Activated CD4-positive, CD25-positive, alpha-beta regulatory T cell treated with anti-CD3 and anti-CD28 coated beads, Interleukin-2, amount 50 U/mL, for 16 hours (primary cell): Measurements from ENCODE around the gene SRCIN1.

Source experiments
- DNase-seq: peaks from one replicate; pipeline ENCODE4 v3.0.0-alpha.2; 2020; ENCODE audit warnings: low read depth, low spot score

SRCIN1 gene

DNA sequence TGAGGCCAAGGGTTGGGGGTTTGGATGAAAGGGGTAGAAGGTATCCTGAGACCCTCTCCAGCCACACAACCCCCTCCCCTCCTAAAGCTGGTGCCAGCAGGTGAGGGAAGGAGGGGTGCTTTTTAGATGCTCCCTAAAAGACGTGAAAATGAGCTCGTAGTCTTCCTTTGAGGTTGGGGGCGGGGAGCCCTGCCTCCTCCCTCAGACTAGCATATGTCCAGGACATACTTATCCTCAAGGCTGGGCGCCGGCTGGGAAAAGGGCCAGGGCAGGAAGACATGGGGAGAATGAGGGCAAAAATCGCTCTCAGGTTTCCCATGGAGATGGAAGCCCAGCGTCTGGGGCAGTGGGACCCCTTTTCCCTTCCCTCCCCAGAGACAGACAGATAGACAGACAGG is 26.7 kb downstream of the SRCIN1 start:
- DNase-seq = no peak

DNA sequence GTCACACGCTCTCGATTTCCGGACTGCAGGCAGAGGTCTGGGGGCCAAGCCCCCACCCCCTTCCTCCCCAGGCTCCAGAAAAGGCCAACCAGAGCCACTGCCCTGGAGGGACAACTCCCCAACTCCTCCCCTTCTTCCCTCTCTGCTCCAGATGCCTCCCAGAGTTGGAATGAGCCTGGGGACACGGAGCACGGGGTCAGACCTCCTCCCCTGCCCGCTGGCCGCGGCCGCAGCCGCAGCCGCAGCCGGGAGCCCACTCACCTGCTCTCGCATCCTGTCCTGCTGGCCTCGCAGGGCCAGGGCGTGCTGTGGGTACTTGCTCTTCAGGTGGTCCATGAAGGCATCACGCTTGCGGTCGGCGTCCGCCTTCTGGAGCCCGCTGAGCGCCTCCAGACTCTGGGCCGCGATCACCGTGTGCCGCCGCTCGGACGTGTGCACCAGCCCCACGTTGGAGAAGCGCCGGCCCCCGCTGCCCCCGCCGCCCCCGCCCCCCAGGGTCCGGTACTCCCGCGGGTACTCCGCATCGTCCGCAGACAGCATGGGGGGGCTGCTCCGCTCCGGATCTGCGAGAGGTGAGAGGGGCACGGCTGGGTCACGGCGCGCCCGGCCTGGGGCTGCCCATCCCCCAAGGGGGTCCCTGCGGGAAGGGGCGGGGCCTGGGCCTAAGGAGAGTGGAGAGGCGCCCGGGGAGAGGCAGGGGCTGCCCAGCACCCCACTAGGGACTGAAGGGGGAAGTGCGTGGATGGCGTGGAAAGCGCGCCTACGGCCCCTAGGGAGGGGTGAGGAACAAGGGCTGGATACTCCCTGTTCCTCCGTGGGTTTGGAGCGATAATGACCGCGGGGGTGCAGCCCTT is 27.3 kb downstream of the SRCIN1 start:
- DNase-seq = no peak

DNA sequence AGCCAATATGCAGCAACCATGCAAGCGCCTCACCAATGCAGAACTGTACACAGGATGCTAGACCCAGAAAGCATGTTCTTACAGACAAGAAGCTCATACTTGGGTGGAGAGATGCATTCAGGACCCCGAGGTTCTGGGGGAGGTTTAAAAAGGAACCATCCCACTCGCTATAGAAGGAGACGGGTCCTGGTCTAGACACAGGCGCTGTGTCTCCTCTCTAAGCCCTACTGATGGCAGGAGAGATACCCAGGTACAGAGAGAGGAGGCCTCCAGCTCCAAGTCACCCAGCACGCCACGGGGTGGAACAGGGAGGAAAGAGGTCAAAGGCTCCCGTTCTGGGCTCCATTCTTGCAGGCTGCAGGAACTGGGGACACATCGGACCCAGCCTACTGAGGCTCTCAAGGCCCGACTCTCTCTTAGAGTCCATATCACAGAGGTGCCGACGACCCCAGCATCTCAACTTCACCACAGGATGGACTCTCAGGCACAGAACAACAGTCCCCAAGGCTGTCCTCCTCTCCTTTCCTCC is 28.0 kb downstream of the SRCIN1 start:
- no peak for DNase-seq

GRCh38 chr17:38577244-38577643 is 28.5 kb downstream of the SRCIN1 start:
- DNase-seq = no peak

DNA sequence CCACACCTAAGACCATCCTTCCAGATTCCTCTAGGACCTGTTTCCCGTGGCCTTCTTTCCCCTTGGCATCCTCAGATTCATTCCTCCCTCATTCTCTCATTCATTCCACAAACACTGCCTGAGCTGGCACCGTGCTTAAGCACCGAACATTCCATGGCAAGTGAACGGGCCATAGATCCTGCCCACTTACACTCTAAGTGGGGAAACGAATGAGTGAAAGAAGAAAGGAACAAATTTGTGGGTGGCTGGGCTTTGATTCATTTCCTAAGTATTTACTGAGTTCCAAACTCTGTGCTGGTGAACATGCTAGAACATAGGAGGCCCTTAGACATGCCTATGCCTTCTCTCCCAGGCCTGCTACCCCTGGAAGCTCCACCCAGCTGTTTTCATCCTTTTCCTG is 30.0 kb downstream of the SRCIN1 start:
- DNase-seq = no peak

GRCh38 chr17:38574712-38575111 is 31.0 kb downstream of the SRCIN1 start:
- DNase-seq = no peak

- DNase-seq = no peak
Measured at GRCh38 chr17:38572669-38573365, 32.9 kb downstream of the SRCIN1 start.

DNA sequence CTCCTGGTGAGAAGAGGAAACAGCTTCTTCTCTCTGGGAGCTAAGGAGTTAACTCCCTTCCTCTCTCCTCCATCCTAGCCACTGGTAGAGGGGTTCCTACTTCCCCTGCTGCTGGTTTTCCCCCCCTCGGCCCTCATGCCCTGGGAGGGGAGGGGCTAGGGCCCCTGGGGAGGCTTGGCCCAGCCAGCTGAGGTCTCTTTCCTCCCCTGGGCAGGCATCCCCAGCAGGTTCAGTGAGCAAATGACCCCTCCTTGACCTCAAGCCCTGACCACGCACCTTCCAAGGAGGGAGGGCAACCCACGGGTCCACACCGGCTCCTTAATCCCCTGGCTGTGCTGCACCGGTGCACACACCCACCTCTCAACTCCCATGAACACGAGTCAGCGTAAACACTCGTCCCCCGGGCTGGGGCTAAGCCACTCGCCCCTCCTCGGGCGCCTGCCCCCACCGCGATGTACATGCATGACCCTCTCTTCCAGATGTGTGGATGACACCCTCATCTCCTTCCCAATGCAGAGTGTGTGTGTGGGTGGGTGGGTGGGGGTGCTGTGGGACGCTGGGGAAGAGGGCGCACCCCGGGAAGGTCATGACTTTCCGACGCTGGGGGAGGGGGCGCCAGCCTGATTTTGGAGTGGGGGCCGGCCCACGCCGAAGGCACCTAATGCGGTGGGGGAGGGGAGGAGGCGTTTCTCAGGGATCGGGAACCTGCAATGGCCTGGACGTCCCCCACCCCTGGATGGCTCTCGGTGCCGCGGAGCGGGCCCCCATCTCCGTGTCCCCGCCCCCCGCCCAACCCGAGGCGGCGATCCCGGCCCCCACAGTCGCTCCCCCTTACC is 33.7 kb downstream of the SRCIN1 start:
- DNase-seq = no peak

- no peak for DNase-seq
Measured at GRCh38 chr17:38569701-38570512, 35.8 kb downstream of the SRCIN1 start.

GRCh38 chr17:38568845-38569510 is 36.8 kb downstream of the SRCIN1 start:
- no peak for DNase-seq

- DNase-seq = no peak
Measured at GRCh38 chr17:38568274-38568673, 37.5 kb downstream of the SRCIN1 start.

DNA sequence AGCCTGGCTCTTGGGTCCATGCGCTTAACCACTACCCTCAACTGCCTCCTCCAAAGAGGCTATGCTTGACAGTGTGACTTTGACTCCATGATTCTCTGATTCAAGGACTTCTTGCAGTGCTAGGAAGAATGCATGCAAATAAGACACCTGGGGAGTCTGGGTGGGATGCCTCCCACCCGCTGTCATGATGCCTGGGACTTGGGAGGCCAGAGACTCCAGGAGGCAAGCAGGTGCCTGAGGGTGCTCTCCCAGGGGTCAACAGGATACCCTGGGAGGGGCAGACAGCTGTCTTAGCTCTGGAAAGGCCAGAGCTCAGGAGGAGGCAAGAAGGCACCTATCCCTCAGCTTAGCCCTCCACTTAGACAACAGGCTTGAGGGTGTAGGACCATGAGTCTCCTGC is 38.4 kb downstream of the SRCIN1 start:
- DNase-seq = no peak

- DNase-seq = no peak
Measured at GRCh38 chr17:38566666-38567031, 39.1 kb downstream of the SRCIN1 start.

DNA sequence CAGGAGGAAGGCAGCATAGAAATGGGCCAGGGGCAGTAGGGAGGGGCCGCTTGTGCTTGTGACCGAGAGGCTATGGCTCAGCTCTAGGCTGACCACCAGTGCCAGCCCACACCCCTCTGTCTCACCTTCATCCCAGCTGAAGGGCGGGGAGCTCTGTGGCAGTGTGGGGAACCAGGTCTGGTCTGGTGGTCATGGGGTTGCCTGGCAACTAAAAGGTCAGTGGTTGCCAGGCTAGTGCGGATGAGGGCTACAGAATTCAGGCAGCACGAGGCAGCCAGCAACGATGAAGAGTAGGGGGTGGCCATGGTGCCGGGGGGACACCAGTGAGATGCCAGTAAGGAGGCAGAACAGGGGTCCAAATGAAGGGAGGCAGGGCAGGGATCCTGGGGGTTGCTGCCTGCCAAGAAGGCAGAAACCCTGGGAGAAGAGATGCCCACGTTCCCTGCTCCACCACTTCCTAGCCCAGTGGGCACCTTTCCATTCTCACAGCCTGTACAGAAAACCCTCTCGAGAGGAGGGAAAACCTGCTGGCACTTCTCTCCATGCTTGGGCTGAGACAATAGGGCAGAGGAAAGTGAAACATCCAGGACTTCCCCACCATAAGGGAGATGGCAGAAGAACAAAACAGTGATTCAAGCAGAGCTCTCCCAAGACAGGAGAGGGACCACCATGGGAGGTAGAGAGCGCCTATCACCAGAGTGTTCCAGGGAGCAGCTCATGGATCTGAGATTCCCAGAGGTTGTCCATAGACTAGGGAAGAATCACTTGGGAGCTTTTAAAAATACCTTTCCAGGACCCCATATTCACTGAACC is 39.7 kb downstream of the SRCIN1 start:
- DNase-seq = no peak

DNA sequence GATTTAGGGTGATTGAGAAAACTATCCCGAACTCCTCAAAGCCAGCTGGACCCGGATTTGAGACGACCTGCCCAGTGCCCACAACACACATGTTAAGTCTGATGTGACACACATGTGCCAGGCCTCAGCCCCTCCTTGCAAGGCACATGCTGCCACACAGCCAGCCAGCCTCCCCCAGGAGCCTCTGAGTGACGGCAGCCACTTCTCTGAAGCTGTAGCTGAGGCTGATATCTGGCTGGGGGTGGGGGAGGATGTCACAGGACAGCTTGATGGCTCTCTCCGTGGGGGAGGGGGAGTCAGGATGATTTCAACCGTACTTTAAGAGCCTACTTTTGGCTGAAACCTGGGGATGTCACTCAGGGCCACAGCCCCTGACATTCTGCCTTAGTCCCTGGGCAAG is 40.9 kb downstream of the SRCIN1 start:
- DNase-seq = no peak

DNA sequence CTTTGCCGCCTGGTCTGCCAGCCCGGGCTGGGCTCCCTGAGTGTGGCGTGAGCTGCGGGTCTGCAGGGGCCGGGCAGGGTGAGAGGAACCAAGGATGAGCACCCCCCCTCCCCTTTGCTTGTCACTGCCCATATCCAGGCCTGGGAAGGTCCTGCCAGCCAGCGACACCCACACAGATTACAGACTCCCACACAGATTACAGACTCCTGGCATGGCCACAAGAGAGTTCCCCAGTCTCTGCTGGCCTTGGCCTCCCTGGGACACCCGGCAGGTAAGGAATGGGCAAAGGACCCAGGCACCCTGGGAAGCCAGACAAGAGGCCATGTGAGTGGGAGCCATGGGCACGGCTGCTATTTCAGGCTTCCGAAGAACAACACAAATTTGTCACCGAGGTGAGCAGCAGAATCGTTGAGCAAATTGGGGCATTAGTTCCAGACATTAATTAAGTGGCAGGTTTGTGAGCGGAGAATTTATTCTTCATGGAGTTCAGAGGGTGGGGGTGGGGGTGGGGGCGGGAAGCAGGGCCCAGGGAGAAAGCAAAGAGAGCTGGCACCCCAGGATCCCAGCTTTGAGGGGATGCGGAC is 41.4 kb downstream of the SRCIN1 start:
- no peak for DNase-seq

DNA sequence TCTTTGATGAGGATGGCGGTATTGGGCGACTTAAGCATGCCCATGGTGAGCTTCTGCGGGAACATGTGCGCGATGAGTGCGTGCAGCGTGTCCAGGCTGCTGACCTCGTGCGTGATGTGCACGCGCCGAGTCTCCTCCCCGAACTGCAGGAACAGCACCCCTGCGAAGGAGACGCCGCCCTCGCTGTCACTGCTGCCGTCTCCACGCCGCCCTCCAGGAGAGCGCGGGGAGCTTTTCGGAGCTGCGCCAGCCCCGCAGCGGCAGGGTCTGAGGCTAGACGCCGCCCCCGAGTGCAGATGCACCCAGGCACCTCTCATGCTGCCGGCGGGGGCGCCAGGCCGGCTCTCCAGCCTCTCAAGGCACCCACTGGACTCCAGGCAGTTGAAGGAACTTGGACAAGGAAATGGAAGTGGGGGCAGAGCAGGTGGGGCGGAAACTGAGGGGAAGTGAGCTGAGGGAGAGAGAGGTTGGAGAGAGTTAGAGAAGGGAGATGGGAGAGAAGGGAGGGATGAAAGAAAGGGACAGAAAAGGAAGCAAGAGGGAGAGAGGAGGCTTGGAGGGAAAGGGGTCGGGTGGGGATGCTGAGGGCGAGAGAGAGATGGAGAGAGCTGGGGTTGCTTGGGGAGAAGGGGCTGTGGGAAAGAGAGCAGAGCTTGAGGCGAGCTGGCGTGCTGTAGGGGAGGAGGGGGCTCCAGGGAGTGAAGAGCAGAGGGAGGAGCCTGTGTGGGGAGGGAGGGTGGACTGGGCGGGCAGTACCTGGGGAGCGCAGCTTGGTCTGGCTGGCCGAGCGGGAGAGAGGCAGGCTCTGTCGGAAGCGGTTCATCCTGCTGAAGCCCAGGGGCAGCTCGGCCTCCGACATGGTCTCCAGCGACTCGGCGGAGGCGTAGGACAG is 42.1 kb downstream of the SRCIN1 start:
- DNase-seq = no peak

DNA sequence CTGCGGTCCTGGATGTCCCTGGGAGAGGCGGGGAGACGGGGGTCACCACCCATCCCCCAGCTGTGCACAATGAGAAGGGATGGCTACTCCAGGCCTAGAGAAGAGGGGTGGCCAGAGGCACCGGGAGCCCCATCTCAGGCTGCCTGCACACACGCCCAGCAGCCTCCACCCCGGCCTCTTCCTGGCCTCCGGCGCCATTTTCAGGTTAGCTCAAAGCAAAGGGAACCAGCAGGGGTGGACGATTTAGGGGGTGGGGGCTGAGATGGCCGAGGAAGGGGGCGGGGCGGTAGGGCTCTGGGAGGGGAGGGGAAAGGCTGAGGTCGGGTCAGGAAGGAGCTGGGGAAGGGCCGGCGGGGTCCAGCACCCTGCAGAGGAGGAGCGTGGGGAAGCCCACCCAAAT is 42.8 kb downstream of the SRCIN1 start:
- no peak for DNase-seq

DNA sequence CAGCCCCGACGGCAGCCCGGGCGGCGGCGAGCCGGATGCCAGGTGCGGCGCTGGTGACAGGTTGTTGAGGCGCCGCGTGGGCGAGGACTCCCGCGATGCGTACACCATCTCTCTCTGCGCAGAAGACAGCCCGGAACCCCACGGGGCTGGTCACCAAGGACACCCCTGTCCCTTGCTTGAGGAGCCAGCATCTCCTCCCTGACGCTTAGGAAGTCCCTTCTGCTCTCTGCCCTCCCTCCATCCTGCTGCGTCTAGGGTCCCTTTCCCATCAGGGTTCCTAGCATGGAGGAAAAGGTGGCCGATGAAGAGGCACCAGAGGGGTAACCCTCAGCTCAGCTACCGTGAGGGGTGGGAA is 43.6 kb downstream of the SRCIN1 start:
- no peak for DNase-seq
